ENCODE data around the gene KDM3A. TPM values are rescaled to one million over a fixed set of nuclear protein-coding genes. Genes with fewer than 3 reads are reported as not detected.

The KDM3A gene
- total RNA-seq, 2 experiments from 2014 or later = 107 to 114 TPM

DNA sequence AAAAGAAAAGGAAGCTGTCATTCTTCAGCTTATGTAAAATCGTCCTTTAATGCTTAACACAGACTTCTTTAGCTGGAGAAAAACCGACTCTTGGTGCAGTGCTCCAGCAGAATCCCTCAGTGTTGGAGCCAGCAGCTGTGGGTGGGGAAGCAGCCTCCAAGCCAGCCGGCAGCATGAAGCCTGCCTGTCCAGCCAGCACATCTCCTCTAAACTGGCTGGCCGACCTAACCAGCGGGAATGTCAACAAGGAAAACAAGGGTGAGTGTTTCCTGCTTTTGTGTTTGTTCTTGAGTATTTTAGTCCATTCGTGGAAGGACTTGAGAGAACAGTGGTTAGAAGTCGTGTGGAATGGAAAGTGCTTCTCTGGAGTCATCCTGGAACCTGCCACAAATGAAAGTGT lies 38.9 kb downstream of the KDM3A start:
- TF ChIP-seq, protein P1, sequence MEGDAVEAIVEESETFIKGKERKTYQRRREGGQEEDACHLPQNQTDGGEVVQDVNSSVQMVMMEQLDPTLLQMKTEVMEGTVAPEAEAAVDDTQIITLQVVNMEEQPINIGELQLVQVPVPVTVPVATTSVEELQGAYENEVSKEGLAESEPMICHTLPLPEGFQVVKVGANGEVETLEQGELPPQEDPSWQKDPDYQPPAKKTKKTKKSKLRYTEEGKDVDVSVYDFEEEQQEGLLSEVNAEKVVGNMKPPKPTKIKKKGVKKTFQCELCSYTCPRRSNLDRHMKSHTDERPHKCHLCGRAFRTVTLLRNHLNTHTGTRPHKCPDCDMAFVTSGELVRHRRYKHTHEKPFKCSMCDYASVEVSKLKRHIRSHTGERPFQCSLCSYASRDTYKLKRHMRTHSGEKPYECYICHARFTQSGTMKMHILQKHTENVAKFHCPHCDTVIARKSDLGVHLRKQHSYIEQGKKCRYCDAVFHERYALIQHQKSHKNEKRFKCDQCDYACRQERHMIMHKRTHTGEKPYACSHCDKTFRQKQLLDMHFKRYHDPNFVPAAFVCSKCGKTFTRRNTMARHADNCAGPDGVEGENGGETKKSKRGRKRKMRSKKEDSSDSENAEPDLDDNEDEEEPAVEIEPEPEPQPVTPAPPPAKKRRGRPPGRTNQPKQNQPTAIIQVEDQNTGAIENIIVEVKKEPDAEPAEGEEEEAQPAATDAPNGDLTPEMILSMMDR (IDR thresholded peaks at IDR 0.05) = no peak
- Mint-ChIP-seq H3K4me3 (no peak overlapping the region), H3K36me3 (ENCODE audit: low read depth) (peaks cover 91% of the 10 kb centered on the region), H3K4me1 (ENCODE audit: low read depth) (peaks cover 53% of the 10 kb centered on the region), H3K9me3 (no peaks in the 10 kb centered on the region), H3K27me3 (no peaks in the 10 kb centered on the region), H3K27ac (peak overlapping the region; percentile 36)
- DNase-seq = no peak
- intact Hi-C loops (cut with micrococcal nuclease) = no loop called here
- ATAC-seq = no peak
- POLR2A ChIA-PET = interaction anchor here (0.7 to 0.9 kb wide), 3 partner anchors 21 to 31 kb away, joined by 3 to 4 read pairs (median 3); no protein-coding TSS in a partner anchor
- CTCF ChIA-PET = interaction anchor here (0.9 kb wide), 1 partner anchor 22 kb away, joined by 3 read pairs; no protein-coding TSS in a partner anchor

DNA sequence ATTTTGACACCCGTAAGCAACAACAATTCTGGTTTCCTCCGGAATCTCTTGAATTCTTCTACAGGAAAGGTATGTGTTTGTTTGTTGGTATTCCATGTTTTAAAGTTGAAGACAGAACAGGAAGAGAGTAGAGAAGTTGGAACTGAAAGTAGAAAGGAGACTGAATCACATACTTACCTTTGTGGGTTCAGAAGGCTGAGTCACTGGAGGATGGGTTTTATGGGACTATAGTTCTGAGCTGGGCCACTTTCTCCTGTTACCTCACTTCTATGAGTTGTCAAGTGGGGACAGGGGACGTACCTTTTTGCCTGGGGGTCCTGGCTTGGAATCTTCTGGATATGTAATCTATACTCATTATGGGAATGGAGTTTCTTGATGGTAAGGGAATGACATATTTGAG lies 40.9 kb downstream of the KDM3A start:
- no peak overlapping the region for H3K4me3 Mint-ChIP-seq
- ChIA-PET POLR2A (interaction anchor here (1.4 kb wide), 1 partner anchor 9 kb away, joined by 3 read pairs; no protein-coding TSS in a partner anchor), CTCF (no interaction called here)
- peaks cover 92% of the 10 kb centered on the region for H3K36me3 Mint-ChIP-seq (ENCODE audit: low read depth)
- H3K4me1 Mint-ChIP-seq (ENCODE audit: low read depth) = peaks cover 56% of the 10 kb centered on the region
- peak; percentile 85 for ATAC-seq
- peak overlapping the region; percentile 70 for H3K27ac Mint-ChIP-seq
- no peaks in the 10 kb centered on the region for H3K27me3 Mint-ChIP-seq
- intact Hi-C loops (cut with micrococcal nuclease) = no loop called here
- DNase-seq = peak; percentile 37
- H3K9me3 Mint-ChIP-seq = no peaks in the 10 kb centered on the region
- TF ChIP-seq, protein P1 (IDR thresholded peaks at IDR 0.05) = no peak

DNA sequence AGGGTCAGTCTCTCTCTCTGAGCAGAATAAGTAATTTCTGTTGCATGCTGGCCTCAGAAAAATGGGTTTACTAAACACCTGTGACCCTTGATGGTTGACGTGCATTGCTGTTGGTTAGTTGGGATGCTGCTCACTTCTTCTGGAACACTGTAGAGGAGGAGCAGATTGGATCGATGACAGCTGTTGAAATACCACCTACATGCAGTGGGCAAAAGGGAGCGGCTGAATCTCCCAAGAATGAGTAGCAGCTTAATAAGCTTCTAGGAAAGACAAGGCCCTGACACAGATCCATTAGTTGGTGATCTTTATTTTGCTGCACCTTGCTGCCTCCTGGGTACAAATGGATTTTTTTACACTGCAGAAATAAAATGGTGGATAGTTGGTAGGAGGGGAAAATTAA lies 43.2 kb downstream of the KDM3A start:
- ChIA-PET CTCF (no interaction called here), POLR2A (no interaction called here)
- no peak overlapping the region for H3K4me3 Mint-ChIP-seq
- intact Hi-C loops (cut with micrococcal nuclease) = no loop called here
- TF ChIP-seq, protein P1 (IDR thresholded peaks at IDR 0.05) = no peak
- ATAC-seq = no peak
- H3K4me1 Mint-ChIP-seq (ENCODE audit: low read depth) = peaks cover 45% of the 10 kb centered on the region
- peaks cover 91% of the 10 kb centered on the region for H3K36me3 Mint-ChIP-seq (ENCODE audit: low read depth)
- peak overlapping the region; percentile 66 for H3K27ac Mint-ChIP-seq
- DNase-seq = no peak
- no peaks in the 10 kb centered on the region for H3K9me3 Mint-ChIP-seq
- no peaks in the 10 kb centered on the region for H3K27me3 Mint-ChIP-seq

DNA sequence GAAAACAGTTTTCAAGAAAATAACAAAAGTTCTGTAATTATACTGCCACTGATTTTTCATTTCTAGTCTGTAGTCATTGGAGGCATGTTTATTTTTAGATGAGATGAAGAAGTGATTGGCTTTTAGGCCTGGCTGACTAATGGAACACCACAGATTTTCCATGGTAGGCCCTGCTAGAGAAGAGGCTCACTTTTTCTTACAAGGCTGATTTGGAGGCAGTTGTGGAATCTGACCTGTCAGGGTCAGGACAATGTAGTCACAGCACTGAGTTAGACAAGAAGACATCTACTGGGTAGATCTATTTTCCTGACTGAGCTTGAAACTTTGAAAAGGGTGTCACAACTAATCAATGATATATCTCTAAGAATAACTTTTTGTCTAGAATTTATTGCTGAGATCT lies 43.9 kb downstream of the KDM3A start:
- H3K27me3 Mint-ChIP-seq = no peaks in the 10 kb centered on the region

DNA sequence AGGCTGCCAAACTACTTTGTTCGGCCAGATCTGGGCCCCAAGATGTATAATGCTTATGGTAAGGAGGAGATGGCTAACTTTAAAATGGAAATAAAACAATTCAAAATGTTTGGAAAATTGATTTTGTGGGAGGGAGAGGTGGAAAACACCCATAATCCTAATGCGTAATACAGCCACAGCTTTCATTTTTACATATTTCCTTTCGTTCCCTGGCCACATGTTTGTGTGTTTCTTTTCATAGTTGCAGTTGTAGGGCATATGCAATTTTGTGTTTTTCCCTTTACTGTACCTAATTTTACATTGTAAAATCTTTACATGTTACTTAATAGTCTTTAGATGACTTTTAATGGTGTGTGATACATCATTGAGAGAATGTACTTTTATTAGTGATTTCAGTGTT lies 44.6 kb downstream of the KDM3A start:
- Mint-ChIP-seq H3K9me3 (no peaks in the 10 kb centered on the region), H3K4me3 (no peak overlapping the region), H3K4me1 (ENCODE audit: low read depth) (peaks cover 41% of the 10 kb centered on the region), H3K36me3 (ENCODE audit: low read depth) (peaks cover 91% of the 10 kb centered on the region), H3K27ac (peak overlapping the region; percentile 66), H3K27me3 (no peaks in the 10 kb centered on the region)
- no peak for DNase-seq
- ChIA-PET CTCF (interaction anchor here (0.9 to 1.0 kb wide), 2 partner anchors 9 kb away, joined by 3 read pairs; no protein-coding TSS in a partner anchor), POLR2A (interaction anchor here (1.6 kb wide), 1 partner anchor 137 kb away, joined by 3 read pairs; the partner anchor contains the start of gene RNF103)
- intact Hi-C loops (cut with micrococcal nuclease) = no loop called here
- TF ChIP-seq, protein P1 (IDR thresholded peaks at IDR 0.05) = no peak
- ATAC-seq = no peak

More for the DNA sequence above, 43.9 kb downstream of the KDM3A start:
- POLR2A ChIA-PET = interaction anchor here (1.6 kb wide), 1 partner anchor 138 kb away, joined by 3 read pairs; the partner anchor contains the start of gene RNF103
- peaks cover 45% of the 10 kb centered on the region for H3K4me1 Mint-ChIP-seq (ENCODE audit: low read depth)
- CTCF ChIA-PET = interaction anchor here (1.0 kb wide), 1 partner anchor 9 kb away, joined by 3 read pairs; no protein-coding TSS in a partner anchor
- H3K27ac Mint-ChIP-seq = peak overlapping the region; percentile 66
- H3K36me3 Mint-ChIP-seq (ENCODE audit: low read depth) = peaks cover 91% of the 10 kb centered on the region
- H3K4me3 Mint-ChIP-seq = no peak overlapping the region
- TF ChIP-seq, protein P1 (IDR thresholded peaks at IDR 0.05) = no peak
- no peak for DNase-seq
- peak; percentile 49 for ATAC-seq
- no peaks in the 10 kb centered on the region for H3K9me3 Mint-ChIP-seq
- intact Hi-C loops (cut with micrococcal nuclease) = no loop called here
